ENCODE results near the gene CHGA. TPM values are rescaled to one million over a fixed set of nuclear protein-coding genes. Genes with fewer than 3 reads are reported as not detected.

CHGA gene
- total and polyA plus RNA-seq, 2 of the 13 experiments (the other 11 are each of a cell fraction or from before 2014, with no cell fraction given) = not detected

DNA sequence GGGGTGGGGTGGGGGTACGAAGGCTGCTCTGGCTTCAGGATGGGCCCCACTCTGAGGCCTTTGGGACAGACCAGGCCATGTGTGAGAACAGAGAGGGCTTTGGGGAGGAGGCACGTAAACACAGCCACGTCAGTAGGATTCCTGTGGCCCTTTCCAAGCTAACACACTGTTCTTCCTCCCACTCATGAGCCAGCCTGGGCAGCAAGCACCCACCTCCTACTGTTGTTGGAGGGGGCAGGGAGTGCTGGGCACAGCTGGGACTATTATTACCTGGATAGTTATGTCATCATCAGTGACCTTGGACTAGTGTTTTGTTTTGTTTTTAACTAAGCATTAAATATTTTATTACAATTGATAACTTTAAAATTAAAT is 5.3 kb downstream of the CHGA start:
- Histone ChIP-seq H3K4me2 (ENCODE audit: low read depth, low read length) (no peak overlapping the region), H2AFZ (ENCODE audit: low read length) (no peak overlapping the region), H3K4me1 (ENCODE audit: insufficient read depth, low read length) (no peaks in the 10 kb centered on the region), H3K79me2 (ENCODE audit: insufficient read depth, low read length) (no peaks in the 10 kb centered on the region), H4K20me1 (ENCODE audit: insufficient read depth, low read length) (0 out of 2 replicates have a peak, but pooled peaks cover 4% of the 10 kb centered on the region), H3K4me3 (replicated peaks in 1 of 3; ENCODE audit: insufficient read depth in 1 of 3, low read depth in 2 of 3, low read length in 3 of 3) (no peak overlapping the region), H3K9ac (ENCODE audit: insufficient read depth, low read depth, low read length) (no peak overlapping the region), H3K27ac (ENCODE audit: extremely low read length, insufficient read depth, low read length) (no peak overlapping the region), H3K9me3 (ENCODE audit: low read length) (no peaks in the 10 kb centered on the region), H3K36me3 (replicated peaks in 1 of 2; ENCODE audit: control insufficient read depth in 1 of 2, insufficient read depth in 2 of 2, low read length in 2 of 2) (no peaks in the 10 kb centered on the region), H3K27me3 (ENCODE audit: control insufficient read depth in 1 of 2, insufficient read depth in 2 of 2, low read length in 2 of 2) (no peaks in the 10 kb centered on the region; a peak in 2 of 5 replicates)
- DNase-seq (ENCODE audit: low spot score) (no peak), ATAC-seq (no peak), FAIRE-seq (no peak)
- POLR2A ChIA-PET = no interaction called here
- no peak for TF ChIP-seq ZFP36L1 (CRISPR knock-in tag; IDR thresholded peaks at IDR 0.05)
- CTCF ChIA-PET (ENCODE audit: low intra/inter-chr PET ratio, low total read pairs) = no interaction called here
- WGBS (ENCODE audit: low lambda C conversion rate) = 0% methylated on average over 2 of the region's 3 CpGs
- in situ Hi-C loops (cut with HindIII; ENCODE audit: extremely low pct_ligation_motif_present, low pct_unique_long_range_greater_than_20kb) (no loop called here), intact Hi-C loops (cut with micrococcal nuclease; ENCODE audit: unreplicated experiment) (no loop called here)
- BruUV-seq (replicated peaks) = no TSS peak

DNA sequence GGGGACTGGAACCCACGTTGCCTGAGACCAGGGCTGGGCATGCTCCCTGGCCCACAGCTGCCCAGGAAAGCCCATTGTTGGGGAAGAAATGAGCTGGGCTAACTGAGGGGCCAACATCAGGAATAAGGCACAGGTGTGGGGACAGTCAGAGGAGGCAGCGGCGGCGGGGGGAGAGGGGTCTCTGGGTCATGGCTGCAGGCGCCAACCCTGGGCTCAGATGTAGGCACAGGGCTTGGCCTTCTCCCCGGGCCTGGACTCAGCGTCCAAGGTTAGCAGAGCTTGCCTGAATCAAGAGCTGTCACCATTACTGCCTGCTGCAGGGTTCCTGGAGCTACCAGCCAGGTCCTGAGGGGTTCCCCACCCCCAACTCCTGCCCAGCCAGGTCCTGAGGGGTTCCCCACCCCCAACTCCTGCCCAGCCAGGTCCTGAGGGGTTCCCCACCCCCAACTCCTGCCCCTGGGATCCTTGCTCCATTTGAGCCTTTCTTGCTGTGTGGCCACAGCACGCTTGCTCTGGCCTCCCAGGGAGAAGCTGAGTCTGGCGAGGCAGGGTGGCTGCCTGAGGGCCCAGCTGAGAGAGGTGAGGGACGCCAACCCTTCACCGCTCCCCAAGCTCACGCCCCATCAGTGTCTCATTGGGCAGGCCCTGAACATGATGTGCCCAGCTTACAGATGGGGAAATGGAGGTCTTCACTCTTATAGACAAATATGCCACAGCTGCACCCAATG is 6.2 kb downstream of the CHGA start:
- ChIA-PET CTCF (ENCODE audit: low intra/inter-chr PET ratio, low total read pairs) (no interaction called here), POLR2A (no interaction called here)
- in situ Hi-C loops (cut with HindIII; ENCODE audit: extremely low pct_ligation_motif_present, low pct_unique_long_range_greater_than_20kb) = no loop called here
- H3K79me2 ChIP-seq (ENCODE audit: insufficient read depth, low read length) = no peaks in the 10 kb centered on the region
- no peaks in the 10 kb centered on the region for H3K4me1 ChIP-seq (ENCODE audit: insufficient read depth, low read length)
- ATAC-seq = no peak
- H4K20me1 ChIP-seq (ENCODE audit: insufficient read depth, low read length) = 0 out of 2 replicates have a peak, but pooled peaks cover 4% of the 10 kb centered on the region
- no peak overlapping the region for H3K4me3 ChIP-seq (replicated peaks in 1 of 3; ENCODE audit: insufficient read depth in 1 of 3, low read depth in 2 of 3, low read length in 3 of 3)
- no peak for FAIRE-seq
- H3K27ac ChIP-seq (ENCODE audit: extremely low read length, insufficient read depth, low read length) = no peak overlapping the region
- no peaks in the 10 kb centered on the region for H3K36me3 ChIP-seq (replicated peaks in 1 of 2; ENCODE audit: control insufficient read depth in 1 of 2, insufficient read depth in 2 of 2, low read length in 2 of 2)
- H2AFZ ChIP-seq (ENCODE audit: low read length) = no peak overlapping the region
- H3K27me3 ChIP-seq (ENCODE audit: control insufficient read depth in 1 of 2, insufficient read depth in 2 of 2, low read length in 2 of 2) = no peaks in the 10 kb centered on the region; a peak in 2 of 5 replicates
- H3K4me2 ChIP-seq (ENCODE audit: low read depth, low read length) = no peak overlapping the region
- WGBS (ENCODE audit: low lambda C conversion rate) = 7% methylated on average over 3 of the region's 12 CpGs
- no TSS peak for BruUV-seq (replicated peaks)
- DNase-seq (ENCODE audit: low spot score) = no peak
- H3K9ac ChIP-seq (ENCODE audit: insufficient read depth, low read depth, low read length) = no peak overlapping the region
- H3K9me3 ChIP-seq (ENCODE audit: low read length) = no peaks in the 10 kb centered on the region
- intact Hi-C loops (cut with micrococcal nuclease; ENCODE audit: unreplicated experiment) = no loop called here
- TF ChIP-seq KLF12 (CRISPR knock-in tag; IDR thresholded peaks at IDR 0.05; ENCODE audit: borderline replicate concordance) = no peak
- TF ChIP-seq SKI (IDR thresholded peaks at IDR 0.05; ENCODE audit: partially characterized antibody) = no peak
- no peak for TF ChIP-seq BCL6 (CRISPR knock-in tag; IDR thresholded peaks at IDR 0.05)
- TF ChIP-seq, protein P1, sequence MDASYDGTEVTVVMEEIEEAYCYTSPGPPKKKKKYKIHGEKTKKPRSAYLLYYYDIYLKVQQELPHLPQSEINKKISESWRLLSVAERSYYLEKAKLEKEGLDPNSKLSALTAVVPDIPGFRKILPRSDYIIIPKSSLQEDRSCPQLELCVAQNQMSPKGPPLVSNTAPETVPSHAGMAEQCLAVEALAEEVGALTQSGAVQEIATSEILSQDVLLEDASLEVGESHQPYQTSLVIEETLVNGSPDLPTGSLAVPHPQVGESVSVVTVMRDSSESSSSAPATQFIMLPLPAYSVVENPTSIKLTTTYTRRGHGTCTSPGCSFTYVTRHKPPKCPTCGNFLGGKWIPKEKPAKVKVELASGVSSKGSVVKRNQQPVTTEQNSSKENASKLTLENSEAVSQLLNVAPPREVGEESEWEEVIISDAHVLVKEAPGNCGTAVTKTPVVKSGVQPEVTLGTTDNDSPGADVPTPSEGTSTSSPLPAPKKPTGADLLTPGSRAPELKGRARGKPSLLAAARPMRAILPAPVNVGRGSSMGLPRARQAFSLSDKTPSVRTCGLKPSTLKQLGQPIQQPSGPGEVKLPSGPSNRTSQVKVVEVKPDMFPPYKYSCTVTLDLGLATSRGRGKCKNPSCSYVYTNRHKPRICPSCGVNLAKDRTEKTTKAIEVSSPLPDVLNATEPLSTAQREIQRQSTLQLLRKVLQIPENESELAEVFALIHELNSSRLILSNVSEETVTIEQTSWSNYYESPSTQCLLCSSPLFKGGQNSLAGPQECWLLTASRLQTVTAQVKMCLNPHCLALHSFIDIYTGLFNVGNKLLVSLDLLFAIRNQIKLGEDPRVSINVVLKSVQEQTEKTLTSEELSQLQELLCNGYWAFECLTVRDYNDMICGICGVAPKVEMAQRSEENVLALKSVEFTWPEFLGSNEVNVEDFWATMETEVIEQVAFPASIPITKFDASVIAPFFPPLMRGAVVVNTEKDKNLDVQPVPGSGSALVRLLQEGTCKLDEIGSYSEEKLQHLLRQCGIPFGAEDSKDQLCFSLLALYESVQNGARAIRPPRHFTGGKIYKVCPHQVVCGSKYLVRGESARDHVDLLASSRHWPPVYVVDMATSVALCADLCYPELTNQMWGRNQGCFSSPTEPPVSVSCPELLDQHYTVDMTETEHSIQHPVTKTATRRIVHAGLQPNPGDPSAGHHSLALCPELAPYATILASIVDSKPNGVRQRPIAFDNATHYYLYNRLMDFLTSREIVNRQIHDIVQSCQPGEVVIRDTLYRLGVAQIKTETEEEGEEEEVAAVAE (CRISPR knock-in tag; IDR thresholded peaks at IDR 0.05; ENCODE audit: borderline replicate concordance) = no peak
- no peak for TF ChIP-seq ZNF224 (CRISPR knock-in tag; IDR thresholded peaks at IDR 0.05)
- TF ChIP-seq, protein P2, sequence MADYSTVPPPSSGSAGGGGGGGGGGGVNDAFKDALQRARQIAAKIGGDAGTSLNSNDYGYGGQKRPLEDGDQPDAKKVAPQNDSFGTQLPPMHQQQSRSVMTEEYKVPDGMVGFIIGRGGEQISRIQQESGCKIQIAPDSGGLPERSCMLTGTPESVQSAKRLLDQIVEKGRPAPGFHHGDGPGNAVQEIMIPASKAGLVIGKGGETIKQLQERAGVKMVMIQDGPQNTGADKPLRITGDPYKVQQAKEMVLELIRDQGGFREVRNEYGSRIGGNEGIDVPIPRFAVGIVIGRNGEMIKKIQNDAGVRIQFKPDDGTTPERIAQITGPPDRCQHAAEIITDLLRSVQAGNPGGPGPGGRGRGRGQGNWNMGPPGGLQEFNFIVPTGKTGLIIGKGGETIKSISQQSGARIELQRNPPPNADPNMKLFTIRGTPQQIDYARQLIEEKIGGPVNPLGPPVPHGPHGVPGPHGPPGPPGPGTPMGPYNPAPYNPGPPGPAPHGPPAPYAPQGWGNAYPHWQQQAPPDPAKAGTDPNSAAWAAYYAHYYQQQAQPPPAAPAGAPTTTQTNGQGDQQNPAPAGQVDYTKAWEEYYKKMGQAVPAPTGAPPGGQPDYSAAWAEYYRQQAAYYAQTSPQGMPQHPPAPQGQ (CRISPR knock-in tag; IDR thresholded peaks at IDR 0.05; ENCODE audit: borderline replicate concordance) = no peak
- TF ChIP-seq SAFB2 (CRISPR knock-in tag; IDR thresholded peaks at IDR 0.05; ENCODE audit: borderline replicate concordance, low read depth) = no peak
- TF ChIP-seq HNRNPLL (IDR thresholded peaks at IDR 0.05; ENCODE audit: low read depth, low read length, poor library complexity, severe bottlenecking) = no peak
